Activated CD4-positive, alpha-beta T cell treated with anti-CD3 and anti-CD28 coated beads, Interleukin-2, Interleukin-4, amounts not matched to agents 100 ng/mL and 50 ng/mL, durations not matched to agents 16 hours and 8 hours (primary cell): ENCODE measurements around the gene PCMT1.
"Not testable (repeated sequence)": the region's sequence is repeated elsewhere in the genome, so short reads cannot be mapped to it uniquely, and the experiment has no call there.

Experiments used
- DNase-seq: peaks from one replicate; pipeline ENCODE4 v3.0.0-alpha.2; 2020; ENCODE audit warnings: low spot score

The PCMT1 gene

GRCh38 chr6:149820506-149820905 is 71.0 kb downstream of the PCMT1 start:
- DNase-seq: no peak

DNA sequence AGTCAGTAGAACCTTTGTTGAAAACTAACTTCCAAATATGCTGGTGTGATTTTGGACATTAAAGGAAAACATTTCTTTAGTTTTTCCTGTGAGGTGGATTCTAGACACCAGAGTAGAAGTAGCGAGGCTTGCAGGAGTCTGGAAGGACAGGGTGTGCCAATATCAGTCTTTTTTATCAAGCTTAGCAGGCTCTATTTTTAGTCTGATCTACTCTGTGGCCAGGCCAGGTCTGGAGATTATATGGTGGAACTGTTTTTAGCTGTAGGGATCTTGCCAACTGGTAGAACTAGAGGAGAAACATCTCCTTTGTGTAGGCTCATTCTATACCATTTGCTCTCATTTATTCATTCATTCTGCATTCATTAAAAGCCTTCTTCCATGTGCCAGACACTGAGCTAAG is 72.0 kb downstream of the PCMT1 start:
- no peak for DNase-seq

DNA sequence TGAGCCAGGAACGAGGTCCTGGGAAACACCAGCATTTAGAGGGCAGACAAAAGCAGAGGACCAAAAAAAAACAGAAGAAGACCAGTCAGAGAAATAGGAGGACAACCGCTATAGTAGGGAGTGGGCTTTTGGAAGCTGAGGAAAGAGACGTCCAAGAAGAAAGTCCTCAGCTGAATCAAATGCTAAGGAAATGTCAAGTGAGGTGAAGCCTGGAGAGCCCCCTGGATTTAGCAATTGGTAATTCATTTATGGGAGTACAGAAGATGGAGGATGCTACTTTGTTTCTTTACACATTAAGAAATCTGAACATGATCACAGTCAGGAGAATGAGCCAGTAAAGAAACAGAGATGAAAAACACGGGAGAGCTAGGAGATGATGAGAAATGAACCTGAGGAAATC is 73.5 kb downstream of the PCMT1 start:
- DNase-seq: no peak

GRCh38 chr6:149825292-149825691 is 75.8 kb downstream of the PCMT1 start:
- DNase-seq: no peak

- no peak for DNase-seq
Observed at GRCh38 chr6:149830731-149831307, 81.3 kb downstream of the PCMT1 start.

GRCh38 chr6:149831308-149831820 is 81.8 kb downstream of the PCMT1 start:
- DNase-seq: no peak

DNA sequence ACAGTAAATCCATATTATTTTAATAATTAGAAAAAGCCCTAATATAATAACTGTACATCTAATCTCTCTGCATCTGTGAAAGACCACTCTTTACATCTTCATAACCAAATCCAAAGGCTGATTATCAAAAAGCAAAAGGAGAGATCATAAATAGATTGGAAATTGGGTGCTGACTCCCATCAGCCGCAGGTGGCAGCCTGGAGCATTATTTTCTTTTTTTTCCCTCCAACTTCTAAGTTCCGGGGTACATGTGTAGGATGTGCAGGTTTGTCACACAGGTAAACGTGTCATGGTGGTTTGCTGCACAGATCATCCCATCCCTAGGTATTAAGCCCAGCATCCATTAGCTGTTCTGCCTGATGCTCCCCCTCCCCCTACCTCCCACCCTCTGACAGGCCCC is 84.1 kb downstream of the PCMT1 start:
- DNase-seq: no peak

GRCh38 chr6:149834513-149835481 is 85.3 kb downstream of the PCMT1 start:
- DNase-seq: peak; percentile 71

DNA sequence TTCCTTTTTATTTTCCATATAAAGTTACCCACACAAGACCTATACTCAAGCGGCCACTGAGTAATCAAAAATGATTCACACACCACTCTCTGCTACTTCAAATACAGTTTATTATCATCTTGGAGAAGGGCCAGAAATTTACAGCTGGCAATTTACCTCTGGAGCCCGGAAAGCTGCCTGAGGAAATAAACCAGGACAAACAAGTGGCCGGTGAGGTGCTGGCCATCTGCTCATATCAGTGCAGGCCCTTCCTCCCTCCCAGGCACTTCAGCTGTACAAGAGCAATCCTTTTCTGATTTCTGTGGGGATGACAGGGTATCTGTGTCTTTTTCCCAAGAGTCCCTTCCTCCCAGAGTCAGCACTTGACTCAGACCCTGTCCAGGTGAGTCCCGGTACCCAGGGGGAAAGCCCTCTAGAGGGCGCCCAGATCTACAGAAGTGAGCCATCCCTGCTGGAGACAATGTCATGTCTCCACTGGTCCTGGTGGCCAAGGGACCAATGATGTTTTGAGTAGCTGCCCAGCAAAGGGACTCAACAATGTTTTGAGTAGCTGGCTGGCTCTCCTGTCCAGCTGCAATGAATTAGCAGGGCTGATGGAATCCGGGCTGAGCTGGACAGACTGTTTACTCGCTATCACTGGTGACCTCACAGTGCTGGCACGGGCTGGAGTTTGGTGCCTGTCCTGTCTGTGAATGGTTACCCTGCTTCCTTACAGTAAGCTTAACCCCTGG is 91.0 kb downstream of the PCMT1 start:
- peak; percentile 46 for DNase-seq

- DNase-seq: no peak
Observed at GRCh38 chr6:149842331-149842730, 92.8 kb downstream of the PCMT1 start.

DNA sequence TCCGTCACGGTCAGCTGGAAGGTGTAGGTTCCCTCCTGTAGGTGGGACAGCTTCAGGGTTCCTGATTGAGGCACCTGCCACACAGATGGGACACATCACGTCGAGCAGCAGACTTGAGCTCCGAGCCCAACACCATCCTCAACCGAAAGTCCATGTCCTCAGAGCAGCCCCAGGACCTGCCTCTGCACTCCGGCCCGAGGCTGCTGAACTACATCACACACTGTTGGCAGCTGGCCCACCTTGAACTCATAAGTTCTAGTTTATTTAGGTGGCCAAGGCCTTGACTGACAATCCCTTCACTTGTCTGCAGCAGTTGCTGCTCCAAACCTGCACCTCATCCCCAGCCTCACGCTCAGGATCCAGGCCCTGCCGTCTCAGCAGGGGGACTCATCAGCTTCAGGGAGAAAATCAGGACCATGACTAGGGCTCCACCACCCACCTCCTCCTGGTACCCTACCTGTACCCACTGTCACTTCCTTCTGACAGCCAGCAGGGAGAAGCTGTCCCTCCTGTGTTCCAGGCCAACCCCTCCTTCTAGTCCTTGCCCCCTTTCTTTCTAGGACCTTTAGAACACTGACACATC is 93.6 kb downstream of the PCMT1 start:
- no peak for DNase-seq

- DNase-seq: not testable (repeated sequence)
Observed at GRCh38 chr6:149844036-149844435, 94.5 kb downstream of the PCMT1 start.

DNA sequence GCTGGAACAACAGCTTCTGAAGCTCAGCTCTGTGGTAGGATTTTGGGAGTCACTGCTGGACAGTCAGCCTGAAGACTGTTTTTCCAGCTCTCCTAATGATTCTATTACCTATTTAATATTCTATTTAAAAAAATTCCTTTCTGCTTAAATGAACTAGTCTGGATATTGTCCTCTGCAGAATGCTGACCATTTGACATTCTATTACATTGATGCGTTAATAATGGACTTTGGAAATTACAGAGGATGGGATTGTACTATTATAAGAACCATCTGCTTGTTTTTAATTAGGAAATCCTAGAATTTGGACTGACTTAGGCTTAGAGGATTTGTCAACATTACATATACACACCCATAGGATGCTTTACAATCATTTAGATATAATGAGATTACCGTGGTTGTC is 94.9 kb downstream of the PCMT1 start:
- DNase-seq: no peak

DNA sequence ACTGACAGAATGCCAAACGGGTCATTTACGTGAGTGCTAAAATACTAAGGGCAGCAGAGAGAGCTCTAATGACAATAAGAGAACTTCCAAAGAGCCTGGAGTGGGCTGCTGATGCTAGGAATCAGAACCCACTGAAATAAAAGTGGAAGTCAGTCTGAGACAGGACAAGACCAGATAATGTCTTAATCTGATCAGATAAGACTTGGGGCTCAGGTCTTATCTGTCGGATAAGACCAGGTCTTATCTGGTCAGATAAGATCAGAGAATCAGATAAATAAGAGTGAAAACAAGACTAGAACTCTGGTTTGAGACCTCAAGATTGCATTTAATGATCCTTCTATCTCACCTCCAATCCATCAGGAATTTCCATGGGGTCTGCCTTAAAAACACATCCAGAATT is 96.0 kb downstream of the PCMT1 start:
- no peak for DNase-seq

- no peak for DNase-seq
Observed at GRCh38 chr6:149846321-149846720, 96.8 kb downstream of the PCMT1 start.

DNA sequence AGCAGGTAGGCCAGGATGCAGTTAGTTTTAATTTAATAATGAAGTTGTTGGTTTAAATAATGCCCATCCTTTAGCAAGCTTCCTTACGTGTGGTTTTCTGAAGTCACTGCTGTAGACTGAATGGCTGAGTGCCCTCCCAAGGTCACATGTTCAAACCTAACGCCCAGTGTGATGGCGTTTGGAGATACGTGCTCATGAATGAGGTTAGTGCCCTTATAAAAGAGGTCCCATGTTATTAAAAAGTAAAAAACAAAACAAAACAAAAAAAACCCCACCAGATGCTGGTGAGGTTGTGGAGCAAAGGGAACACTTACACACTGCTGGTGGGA is 98.4 kb downstream of the PCMT1 start:
- DNase-seq: no peak

DNA sequence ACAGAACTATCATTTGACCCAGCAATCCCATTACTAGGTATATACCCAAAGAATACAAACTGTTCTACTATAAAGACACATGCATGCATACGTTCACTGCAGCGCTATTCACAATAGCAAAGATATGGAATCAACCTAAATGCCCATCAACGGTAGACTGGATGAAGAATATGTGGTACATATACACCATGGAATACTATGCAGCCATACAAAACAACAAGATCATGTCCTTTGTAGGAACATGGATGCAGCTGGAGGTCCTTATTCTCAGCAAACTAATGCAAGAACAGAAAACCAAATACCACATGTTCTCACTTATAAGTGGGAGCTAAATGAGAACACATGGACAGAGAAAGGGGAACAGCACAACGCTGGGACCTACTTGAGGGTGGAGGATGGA is 98.8 kb downstream of the PCMT1 start:
- not testable (repeated sequence) for DNase-seq

DNA sequence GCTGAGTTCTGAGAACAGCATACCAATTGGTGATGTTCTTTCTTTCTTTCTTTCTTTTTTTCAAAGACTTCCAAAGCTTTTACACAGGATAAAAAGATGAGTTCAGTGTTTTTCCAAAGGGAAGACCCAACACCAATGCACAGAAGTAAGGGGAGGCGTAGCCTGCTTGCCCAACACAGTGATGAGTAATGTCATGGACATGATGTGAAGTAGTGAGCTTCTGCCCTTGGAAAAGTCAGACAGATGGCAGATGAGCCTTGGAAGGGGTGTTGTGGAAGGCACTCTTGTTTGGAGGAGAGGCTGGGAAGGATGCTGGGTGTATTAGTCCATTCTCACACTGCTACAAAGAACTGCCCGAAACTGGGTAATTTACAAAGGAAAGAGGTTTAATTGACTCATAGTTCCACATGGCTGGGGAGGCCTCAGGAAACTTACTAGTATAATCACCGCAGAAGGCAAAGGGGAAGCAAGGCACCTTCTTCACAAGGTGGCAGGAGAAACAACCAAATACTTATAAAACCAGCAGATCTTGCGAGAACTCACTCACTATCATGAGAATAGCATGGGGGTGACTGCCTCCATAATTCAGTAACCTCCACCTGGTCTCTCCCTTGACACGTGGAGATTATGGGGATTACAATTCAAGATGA is 102.0 kb downstream of the PCMT1 start:
- DNase-seq: no peak

GRCh38 chr6:149852180-149852579 is 102.6 kb downstream of the PCMT1 start:
- DNase-seq: no peak

- DNase-seq: peak; percentile 20
Observed at GRCh38 chr6:149852881-149853280, 103.3 kb downstream of the PCMT1 start.

GRCh38 chr6:149854017-149854416 is 104.5 kb downstream of the PCMT1 start:
- DNase-seq: not testable (repeated sequence)

DNA sequence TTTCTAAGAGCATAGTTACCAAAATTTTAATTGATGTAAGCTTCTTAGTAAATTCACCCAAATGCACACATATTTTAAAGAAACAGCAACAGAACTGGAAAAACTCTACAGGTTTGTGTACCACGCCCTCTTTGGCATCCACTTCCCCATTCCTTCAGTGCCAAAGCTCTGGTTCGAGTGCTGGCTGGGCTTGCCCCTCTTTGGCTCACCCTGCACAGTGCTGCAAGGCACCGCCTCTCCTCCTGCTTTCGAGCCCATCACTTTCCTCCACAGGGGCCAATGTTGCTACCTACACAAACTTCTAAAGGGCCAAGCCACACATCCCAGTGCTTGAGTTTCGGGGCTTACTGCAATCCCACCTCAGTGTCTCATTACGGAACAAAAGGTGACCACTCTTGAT is 105.0 kb downstream of the PCMT1 start:
- DNase-seq: no peak
